Nephron progenitor cell (in vitro differentiated cells): ENCODE measurements around the gene PLCB3.

ENCODE experiments used
- DNase-seq: peaks from one replicate; pipeline ENCODE4 v3.0.0; 2021
- H3K27ac Mint-ChIP-seq: 2 replicates; pipeline ENCODE4 v1.8.0; 2021; ENCODE audit warnings: mild to moderate bottlenecking, moderate library complexity, mixed read lengths
- H3K27me3 Mint-ChIP-seq: 2 replicates; pipeline ENCODE4 v1.8.0; 2021; ENCODE audit warnings: mild to moderate bottlenecking, low read depth, mixed read lengths; ENCODE audit not compliant: poor library complexity
- H3K36me3 Mint-ChIP-seq: 2 replicates; pipeline ENCODE4 v1.8.0; 2021; ENCODE audit warnings: low read depth, mixed read lengths
- H3K4me1 Mint-ChIP-seq: 2 replicates; pipeline ENCODE4 v1.8.0; 2021; ENCODE audit warnings: mixed read lengths
- H3K4me3 Mint-ChIP-seq: 2 replicates; pipeline ENCODE4 v1.8.0; 2021; ENCODE audit warnings: mild to moderate bottlenecking, moderate library complexity, mixed read lengths
- H3K9me3 Mint-ChIP-seq: 2 replicates; pipeline ENCODE4 v1.8.0; 2021; ENCODE audit warnings: mild to moderate bottlenecking, moderate library complexity, mixed read lengths
- CTCF ChIP-seq: fragments of 200-600 bp; sonication (generic); IDR thresholded peaks from 2 replicates; pipeline ENCODE4 v1.5.0; 2021; ENCODE audit warnings: antibody characterized with exemption

The PLCB3 gene

DNA sequence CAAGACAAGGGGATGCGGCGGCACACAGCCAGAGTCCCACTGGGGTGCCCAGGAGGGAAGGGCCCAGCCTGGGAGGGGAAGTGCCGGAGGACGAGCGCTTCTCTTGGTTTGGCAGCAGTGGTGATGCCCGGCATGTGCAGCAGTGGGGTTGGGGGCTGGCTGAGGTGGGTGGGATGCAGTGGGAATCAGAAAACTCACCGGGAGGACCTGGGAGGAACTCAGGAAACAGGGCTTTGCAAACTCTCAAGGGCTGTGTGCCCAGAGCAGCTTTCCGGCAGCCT, 41.8 kb upstream of the PLCB3 start:
- no peak for TF ChIP-seq CTCF
- Mint-ChIP-seq H3K27me3 (no peaks in the 10 kb centered on the region), H3K4me3 (no peak overlapping the region), H3K36me3 (peaks cover 21% of the 10 kb centered on the region), H3K27ac (peak overlapping the region; percentile 61), H3K9me3 (no peaks in the 10 kb centered on the region), H3K4me1 (peaks cover 29% of the 10 kb centered on the region)
- no peak for DNase-seq

DNA sequence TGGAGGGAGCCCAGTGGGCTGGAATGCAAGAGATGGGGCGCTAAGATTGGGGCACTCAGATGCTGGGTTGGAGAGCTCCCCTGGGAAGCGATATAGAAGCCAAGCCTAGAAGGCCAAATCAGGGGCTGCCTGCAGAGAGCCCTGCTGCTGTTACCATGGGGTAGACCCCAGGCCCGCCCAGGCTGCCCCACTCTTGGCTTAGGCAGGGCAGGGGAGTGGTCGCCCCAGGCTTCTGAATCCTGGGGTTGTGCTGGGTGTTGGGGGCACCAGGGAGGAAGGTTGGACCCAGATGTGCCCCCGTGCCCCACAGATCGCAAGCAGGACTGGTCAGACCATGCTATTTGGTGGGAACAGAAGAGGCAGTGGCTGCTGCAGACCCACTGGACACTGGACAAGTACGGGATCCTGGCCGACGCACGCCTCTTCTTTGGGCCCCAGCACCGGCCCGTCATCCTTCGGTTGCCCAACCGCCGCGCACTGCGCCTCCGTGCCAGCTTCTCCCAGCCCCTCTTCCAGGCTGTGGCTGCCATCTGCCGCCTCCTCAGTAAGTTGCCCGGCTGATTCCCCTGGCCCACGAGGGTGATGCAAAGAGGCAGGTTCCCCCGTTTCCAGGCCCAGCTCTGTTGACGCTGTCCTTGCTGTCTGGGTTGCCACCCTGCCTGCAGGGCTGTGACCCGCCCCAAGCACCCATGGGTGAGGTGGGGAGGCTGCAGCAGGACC, 40.9 kb upstream of the PLCB3 start:
- peaks cover 4% of the 10 kb centered on the region for H3K27me3 Mint-ChIP-seq
- no peak for TF ChIP-seq CTCF
- H3K4me3 Mint-ChIP-seq: no peak overlapping the region

GRCh38 chr11:64211181-64211872, 40.0 kb upstream of the PLCB3 start:
- Mint-ChIP-seq H3K36me3 (peaks cover 30% of the 10 kb centered on the region), H3K27ac (no peak overlapping the region)

More for the DNA sequence above, 40.9 kb upstream of the PLCB3 start:
- H3K36me3 Mint-ChIP-seq: peaks cover 28% of the 10 kb centered on the region
- peaks cover 23% of the 10 kb centered on the region for H3K4me1 Mint-ChIP-seq
- DNase-seq: no peak
- no peaks in the 10 kb centered on the region for H3K9me3 Mint-ChIP-seq
- peak overlapping the region; percentile 35 for H3K27ac Mint-ChIP-seq

DNA sequence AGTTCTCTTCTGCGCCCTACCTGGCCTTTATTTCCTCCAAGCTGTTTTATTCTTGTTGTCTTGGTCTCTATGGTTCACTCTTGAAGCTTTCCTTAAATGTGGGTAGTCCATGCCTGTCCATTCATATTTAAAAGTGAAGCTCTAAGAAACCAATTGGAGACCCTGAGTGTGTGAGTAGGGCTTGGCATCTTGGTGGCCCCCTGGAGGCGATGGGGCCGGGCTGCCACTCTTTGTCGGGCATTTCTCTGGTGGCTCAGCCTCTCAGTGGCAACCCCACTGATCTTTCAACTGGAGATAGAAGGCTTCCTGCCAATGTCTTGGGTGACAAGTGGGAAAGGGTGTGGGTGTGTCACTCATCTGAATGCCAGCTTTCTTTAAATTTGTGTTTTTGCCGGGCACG, 34.5 kb upstream of the PLCB3 start:
- H3K9me3 Mint-ChIP-seq: no peaks in the 10 kb centered on the region
- peaks cover 4% of the 10 kb centered on the region for H3K27me3 Mint-ChIP-seq
- H3K27ac Mint-ChIP-seq: no peak overlapping the region
- peaks cover 29% of the 10 kb centered on the region for H3K36me3 Mint-ChIP-seq
- no peak for DNase-seq
- TF ChIP-seq CTCF: no peak
- peaks cover 6% of the 10 kb centered on the region for H3K4me1 Mint-ChIP-seq
- no peak overlapping the region for H3K4me3 Mint-ChIP-seq

More at GRCh38 chr11:64211181-64211872, 40.0 kb upstream of the PLCB3 start:
- Mint-ChIP-seq H3K4me3 (no peak overlapping the region), H3K9me3 (no peaks in the 10 kb centered on the region), H3K4me1 (peaks cover 16% of the 10 kb centered on the region), H3K27me3 (peaks cover 4% of the 10 kb centered on the region)
- no peak for TF ChIP-seq CTCF
- no peak for DNase-seq

DNA sequence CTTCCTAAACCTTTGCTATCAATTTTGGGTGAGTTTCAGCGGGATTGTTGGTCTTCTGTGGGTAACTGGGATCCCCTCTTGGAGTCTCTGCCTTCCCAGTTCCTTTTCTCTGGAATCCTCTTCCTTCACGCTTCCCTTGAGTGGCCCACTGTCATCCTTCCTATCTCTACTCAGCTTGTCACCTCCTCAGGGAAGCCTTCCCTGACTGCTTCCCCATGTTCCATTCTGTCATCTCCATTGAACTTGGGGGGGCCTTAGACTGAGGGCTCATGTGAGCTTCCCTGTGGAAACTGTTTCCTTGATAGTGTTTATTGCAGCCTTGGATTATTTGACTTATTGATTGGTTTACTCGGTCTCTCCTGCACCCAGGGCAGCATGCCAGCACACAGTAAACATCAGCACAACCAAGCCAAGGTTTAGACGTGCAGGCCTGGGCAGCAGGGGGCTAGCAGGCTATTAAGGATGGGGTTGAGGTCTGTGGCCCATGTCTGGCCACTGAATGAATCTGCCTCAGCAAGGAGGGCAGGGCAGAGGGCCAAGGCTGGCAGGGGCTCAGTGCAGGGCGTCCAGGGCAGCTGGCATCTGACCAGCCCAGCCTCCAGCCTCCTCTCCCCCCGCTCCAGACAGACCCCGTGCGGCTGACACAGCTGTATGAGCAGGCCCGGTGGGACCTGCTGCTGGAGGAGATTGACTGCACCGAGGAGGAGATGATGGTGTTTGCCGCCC, 32.5 kb upstream of the PLCB3 start:
- Mint-ChIP-seq H3K27ac (no peak overlapping the region), H3K36me3 (peaks cover 18% of the 10 kb centered on the region), H3K4me3 (no peak overlapping the region), H3K27me3 (peaks cover 4% of the 10 kb centered on the region), H3K9me3 (no peaks in the 10 kb centered on the region), H3K4me1 (peaks cover 6% of the 10 kb centered on the region)
- TF ChIP-seq CTCF: no peak
- DNase-seq: no peak
